Neural progenitor cell (in vitro differentiated cells): ENCODE data around the gene BAIAP2. TPM values are rescaled to one million over a fixed set of nuclear protein-coding genes. Genes with fewer than 3 reads are reported as not detected.

Source experiments
- DNase-seq: peaks from one replicate; pipeline ENCODE4 v3.0.0-alpha.2; 2016; ENCODE audit warnings: low spot score
- H2AFZ ChIP-seq: fragments of 200-600 bp; sonication (generic); replicated peaks from 2 replicates; pipeline ENCODE4 v1.6.1; 2016; ENCODE audit warnings: antibody characterized with exemption
- H3F3A ChIP-seq: fragments of 200-600 bp; sonication (generic); 2 replicates; pipeline ENCODE4 v1.6.1; 2016; ENCODE audit warnings: antibody characterized with exemption, low read depth
- H3K27ac ChIP-seq: fragments of 200-600 bp; sonication (generic); 2 replicates; pipeline ENCODE4 v1.5.1; 2016; ENCODE audit warnings: mild to moderate bottlenecking
- H3K27me3 ChIP-seq: fragments of 200-600 bp; sonication (generic); 2 replicates; pipeline ENCODE4 v1.6.1; 2016; ENCODE audit warnings: mild to moderate bottlenecking, moderate library complexity
- H3K36me3 ChIP-seq: fragments of 200-600 bp; sonication (generic); 2 replicates; pipeline ENCODE4 v1.5.1; 2016
- H3K4me1 ChIP-seq: fragments of 200-600 bp; sonication (generic); 2 replicates; pipeline ENCODE4 v1.6.1; 2016; ENCODE audit warnings: mixed run types
- H3K4me2 ChIP-seq: fragments of 200-600 bp; sonication (generic); 2 replicates; pipeline ENCODE4 v1.6.1; 2016
- H3K4me3 ChIP-seq: fragments of 200-600 bp; sonication (generic); 2 replicates; pipeline ENCODE4 v1.5.1; 2016
- H3K79me2 ChIP-seq: fragments of 200-600 bp; sonication (generic); 2 replicates; pipeline ENCODE4 v1.6.1; 2016; ENCODE audit warnings: low read depth
- H3K9ac ChIP-seq: fragments of 200-600 bp; sonication (generic); 2 replicates; pipeline ENCODE4 v1.6.1; 2016
- H3K9me3 ChIP-seq: fragments of 200-600 bp; sonication (generic); 2 replicates; pipeline ENCODE4 v1.5.1; 2016; ENCODE audit warnings: low read depth
- H4K20me1 ChIP-seq: fragments of 200-600 bp; sonication (generic); 2 replicates; pipeline ENCODE4 v1.6.1; 2016; ENCODE audit warnings: low read depth
- H3K27ac Mint-ChIP-seq: 3 replicates; pipeline ENCODE4 v1.8.0; 2021; ENCODE audit warnings: mixed read lengths
- H3K27me3 Mint-ChIP-seq: 2 replicates; pipeline ENCODE4 v1.8.0; 2022; ENCODE audit warnings: low read depth, mild to moderate bottlenecking, inconsistent platforms, moderate library complexity, mixed read lengths; ENCODE audit not compliant: insufficient read depth
- H3K36me3 Mint-ChIP-seq: 3 replicates; pipeline ENCODE4 v1.8.0; 2021; ENCODE audit warnings: mixed read lengths
- H3K4me1 Mint-ChIP-seq: 3 replicates; pipeline ENCODE4 v1.8.0; 2021; ENCODE audit warnings: mixed read lengths
- H3K4me3 Mint-ChIP-seq: 3 replicates; pipeline ENCODE4 v1.8.0; 2021; ENCODE audit warnings: mild to moderate bottlenecking, moderate library complexity, mixed read lengths
- H3K9me3 Mint-ChIP-seq: 3 replicates; pipeline ENCODE4 v1.8.0; 2020; ENCODE audit warnings: mixed read lengths
- EZH2 ChIP-seq: fragments of 200-600 bp; sonication (generic); IDR thresholded peaks from 2 replicates; pipeline ENCODE4 v1.6.1; 2017; ENCODE audit warnings: antibody characterized with exemption, mild to moderate bottlenecking, moderate library complexity
- EZH2phosphoT487 ChIP-seq: fragments of 200-600 bp; sonication (generic); IDR thresholded peaks from 2 replicates; pipeline ENCODE4 v1.6.1; 2017; ENCODE audit warnings: antibody characterized with exemption
- total RNA-seq: library from RNA; depleted of rRNA; stranded (reverse); fragments of >200 nt; gene quantifications from 2 replicates; pipeline ENCODE4 v1.2.3, GENCODE V29; 2015; ENCODE audit warnings: low replicate concordance
- TF ChIP-seq, protein P1 (sequence below): fragments of 200-600 bp; sonication (generic); IDR thresholded peaks from 2 replicates; pipeline ENCODE4 v1.5.1; 2017; ENCODE audit warnings: antibody characterized with exemption, mild to moderate bottlenecking

Gene BAIAP2
- total RNA-seq, 1 donor from 2014 or later = 15.6 TPM

DNA sequence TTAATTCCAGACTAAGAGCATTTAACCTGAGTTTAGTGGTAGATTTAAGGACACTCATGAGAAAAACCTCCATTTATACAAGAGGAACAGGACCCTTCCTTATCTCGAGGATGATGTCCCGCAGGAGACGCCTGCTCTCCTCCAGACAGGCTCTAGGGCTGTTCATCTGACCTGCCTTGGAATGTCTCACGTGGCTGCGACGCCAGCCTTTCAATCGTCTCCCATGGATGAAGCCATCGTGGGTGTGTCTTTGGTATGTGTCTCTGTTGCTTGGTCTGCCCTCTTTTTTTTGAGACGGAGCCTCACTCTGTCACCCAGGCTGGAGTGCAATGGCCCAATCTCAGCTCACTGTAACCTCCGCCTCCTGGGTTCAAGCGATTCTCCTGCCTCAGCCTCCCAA lies 26.8 kb upstream of the BAIAP2 start:
- peaks cover 11% of the 10 kb centered on the region for H3K27me3 Mint-ChIP-seq
- H4K20me1 ChIP-seq = no peaks in the 10 kb centered on the region
- H3K4me1 ChIP-seq = peaks cover 8% of the 10 kb centered on the region
- H3K79me2 ChIP-seq = no peaks in the 10 kb centered on the region
- H3K4me2 ChIP-seq = no peak overlapping the region
- TF ChIP-seq, protein P1, sequence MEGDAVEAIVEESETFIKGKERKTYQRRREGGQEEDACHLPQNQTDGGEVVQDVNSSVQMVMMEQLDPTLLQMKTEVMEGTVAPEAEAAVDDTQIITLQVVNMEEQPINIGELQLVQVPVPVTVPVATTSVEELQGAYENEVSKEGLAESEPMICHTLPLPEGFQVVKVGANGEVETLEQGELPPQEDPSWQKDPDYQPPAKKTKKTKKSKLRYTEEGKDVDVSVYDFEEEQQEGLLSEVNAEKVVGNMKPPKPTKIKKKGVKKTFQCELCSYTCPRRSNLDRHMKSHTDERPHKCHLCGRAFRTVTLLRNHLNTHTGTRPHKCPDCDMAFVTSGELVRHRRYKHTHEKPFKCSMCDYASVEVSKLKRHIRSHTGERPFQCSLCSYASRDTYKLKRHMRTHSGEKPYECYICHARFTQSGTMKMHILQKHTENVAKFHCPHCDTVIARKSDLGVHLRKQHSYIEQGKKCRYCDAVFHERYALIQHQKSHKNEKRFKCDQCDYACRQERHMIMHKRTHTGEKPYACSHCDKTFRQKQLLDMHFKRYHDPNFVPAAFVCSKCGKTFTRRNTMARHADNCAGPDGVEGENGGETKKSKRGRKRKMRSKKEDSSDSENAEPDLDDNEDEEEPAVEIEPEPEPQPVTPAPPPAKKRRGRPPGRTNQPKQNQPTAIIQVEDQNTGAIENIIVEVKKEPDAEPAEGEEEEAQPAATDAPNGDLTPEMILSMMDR = no peak
- TF ChIP-seq EZH2 = no peak
- TF ChIP-seq EZH2phosphoT487 = no peak
- H3K36me3 Mint-ChIP-seq = no peaks in the 10 kb centered on the region
- peaks cover 9% of the 10 kb centered on the region for H3F3A ChIP-seq
- no peak overlapping the region for H3K27ac Mint-ChIP-seq
- peaks cover 49% of the 10 kb centered on the region for H3K27me3 ChIP-seq
- peaks cover 14% of the 10 kb centered on the region for H3K9me3 Mint-ChIP-seq
- H3K9ac ChIP-seq = no peak overlapping the region
- H2AFZ ChIP-seq = no peak overlapping the region
- H3K4me3 Mint-ChIP-seq = no peak overlapping the region
- no peaks in the 10 kb centered on the region for H3K36me3 ChIP-seq
- H3K4me1 Mint-ChIP-seq = peaks cover 24% of the 10 kb centered on the region
- no peaks in the 10 kb centered on the region for H3K9me3 ChIP-seq
- no peak overlapping the region for H3K4me3 ChIP-seq
- DNase-seq = no peak
- no peak overlapping the region for H3K27ac ChIP-seq

DNA sequence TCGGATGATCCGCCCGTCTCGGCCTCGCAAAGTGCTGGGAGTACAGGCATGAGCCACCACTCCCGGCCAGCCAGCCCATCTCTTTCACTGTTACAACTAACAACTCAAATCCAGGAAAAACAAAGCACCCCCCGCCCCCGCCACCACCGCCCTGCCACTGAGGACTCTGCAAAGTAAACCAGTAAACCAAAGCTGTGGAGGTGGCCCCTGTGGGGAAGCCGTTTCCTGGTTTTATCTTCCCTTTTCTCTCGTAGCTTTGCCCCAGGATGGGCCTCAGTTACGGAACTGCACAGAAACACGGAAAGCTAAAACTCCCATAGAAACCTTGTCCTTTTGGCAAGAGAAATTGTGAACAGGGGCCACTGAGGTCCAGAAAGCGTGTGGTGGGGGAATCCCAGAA lies 25.8 kb upstream of the BAIAP2 start:
- Mint-ChIP-seq H3K9me3 (peaks cover 19% of the 10 kb centered on the region), H3K27me3 (peaks cover 8% of the 10 kb centered on the region), H3K27ac (no peak overlapping the region), H3K36me3 (no peaks in the 10 kb centered on the region), H3K4me3 (no peak overlapping the region), H3K4me1 (peaks cover 25% of the 10 kb centered on the region)
- Histone ChIP-seq H3F3A (peaks cover 7% of the 10 kb centered on the region), H3K4me3 (no peak overlapping the region), H3K36me3 (no peaks in the 10 kb centered on the region), H3K79me2 (no peaks in the 10 kb centered on the region), H2AFZ (no peak overlapping the region), H3K9me3 (no peaks in the 10 kb centered on the region), H4K20me1 (no peaks in the 10 kb centered on the region), H3K27me3 (peaks cover 39% of the 10 kb centered on the region), H3K4me2 (no peak overlapping the region), H3K9ac (no peak overlapping the region), H3K27ac (no peak overlapping the region), H3K4me1 (peaks cover 5% of the 10 kb centered on the region)
- no peak for DNase-seq
- TF ChIP-seq EZH2 = no peak
- TF ChIP-seq EZH2phosphoT487 = no peak
- TF ChIP-seq, protein P1 = no peak

DNA sequence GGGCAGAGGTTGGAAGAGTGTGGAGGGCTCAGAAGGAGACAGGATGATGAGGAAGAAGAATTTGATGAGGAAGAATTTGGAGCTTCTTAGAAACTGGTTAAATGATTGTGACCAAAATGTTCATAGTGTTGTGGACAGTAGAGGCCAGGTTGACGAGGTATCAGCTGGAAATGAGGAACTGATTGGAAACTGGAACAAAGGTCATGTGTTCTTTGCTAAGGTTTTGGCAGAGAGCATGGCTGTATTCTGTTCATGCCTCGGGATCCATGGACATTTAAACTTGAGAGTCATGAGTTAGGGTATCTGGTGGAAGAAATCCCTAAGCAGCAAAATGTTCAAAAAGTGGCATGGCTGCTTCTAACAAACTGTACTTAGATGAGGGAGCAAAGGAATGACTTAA lies 24.0 kb upstream of the BAIAP2 start:
- Histone ChIP-seq H4K20me1 (no peaks in the 10 kb centered on the region), H3K27ac (no peak overlapping the region), H3K79me2 (no peaks in the 10 kb centered on the region), H3K9me3 (no peaks in the 10 kb centered on the region), H3K9ac (no peak overlapping the region), H3K27me3 (peaks cover 21% of the 10 kb centered on the region), H3K4me2 (no peak overlapping the region), H3F3A (no peaks in the 10 kb centered on the region), H3K4me1 (no peaks in the 10 kb centered on the region), H3K4me3 (no peak overlapping the region), H2AFZ (no peak overlapping the region), H3K36me3 (no peaks in the 10 kb centered on the region)
- TF ChIP-seq EZH2phosphoT487 (no peak), EZH2 (no peak)
- TF ChIP-seq, protein P1 = no peak
- DNase-seq = no peak
- Mint-ChIP-seq H3K9me3 (peaks cover 21% of the 10 kb centered on the region), H3K4me1 (peaks cover 21% of the 10 kb centered on the region), H3K4me3 (no peak overlapping the region), H3K27ac (no peak overlapping the region), H3K36me3 (no peaks in the 10 kb centered on the region), H3K27me3 (peaks cover 3% of the 10 kb centered on the region)
